Testis (tissue), 2 donors: ENCODE results near the gene METRNL.

ENCODE experiments used
- POLR2A ChIP-seq: fragments of 450-650 bp; IDR thresholded peaks from one replicate; pipeline ENCODE4 v1.6.1; 2017; ENCODE audit warnings: antibody characterized with exemption, mild to moderate bottlenecking, moderate library complexity
- TF ChIP-seq, protein P1 (sequence below), 3 experiments: fragments of 450-650 bp in 2 of 3; fragments of 200-600 bp in 1 of 3; sonication (generic) in 1 of 3; IDR thresholded peaks; one replicate each; pipeline ENCODE4 v1.5.1; 2016 to 2019; ENCODE audit warnings: antibody characterized with exemption in 3 of 3, mild to moderate bottlenecking in 2 of 3, moderate library complexity in 1 of 3

DNA sequence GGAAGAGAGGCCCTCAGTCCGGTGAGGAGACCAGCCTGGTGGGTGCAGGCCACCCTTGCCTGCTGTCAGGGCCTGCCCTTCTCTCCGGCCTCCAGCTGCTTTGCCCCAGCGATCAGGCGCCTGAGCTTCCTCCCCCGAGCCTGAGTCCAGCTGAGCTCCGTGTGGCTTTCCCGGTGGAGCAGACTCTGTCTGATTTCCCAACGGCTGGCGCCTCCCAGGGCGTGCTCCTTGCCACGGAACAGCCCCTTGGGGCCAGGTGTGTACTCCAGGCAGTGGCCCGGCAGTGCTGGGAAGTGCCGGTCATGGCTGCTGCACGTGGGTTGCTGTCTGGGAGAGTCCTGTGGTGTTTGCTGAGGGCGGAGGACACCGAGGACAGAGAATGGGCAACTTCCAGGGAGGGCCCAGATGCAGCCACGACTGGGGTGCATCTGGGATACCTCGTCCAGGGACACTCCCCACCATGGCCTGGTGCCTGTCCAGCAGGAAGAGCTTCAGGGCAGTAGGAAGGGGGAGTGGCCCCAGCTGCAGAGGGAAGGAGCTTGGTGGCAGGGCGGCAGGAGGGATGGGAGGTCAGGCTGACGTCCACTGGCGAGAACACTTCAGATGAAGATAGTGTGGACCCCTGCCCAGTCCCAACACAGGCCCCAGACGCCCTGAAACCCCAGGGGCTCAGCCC lies 22.5 kb downstream of the METRNL start:
- TF ChIP-seq, protein P1, sequence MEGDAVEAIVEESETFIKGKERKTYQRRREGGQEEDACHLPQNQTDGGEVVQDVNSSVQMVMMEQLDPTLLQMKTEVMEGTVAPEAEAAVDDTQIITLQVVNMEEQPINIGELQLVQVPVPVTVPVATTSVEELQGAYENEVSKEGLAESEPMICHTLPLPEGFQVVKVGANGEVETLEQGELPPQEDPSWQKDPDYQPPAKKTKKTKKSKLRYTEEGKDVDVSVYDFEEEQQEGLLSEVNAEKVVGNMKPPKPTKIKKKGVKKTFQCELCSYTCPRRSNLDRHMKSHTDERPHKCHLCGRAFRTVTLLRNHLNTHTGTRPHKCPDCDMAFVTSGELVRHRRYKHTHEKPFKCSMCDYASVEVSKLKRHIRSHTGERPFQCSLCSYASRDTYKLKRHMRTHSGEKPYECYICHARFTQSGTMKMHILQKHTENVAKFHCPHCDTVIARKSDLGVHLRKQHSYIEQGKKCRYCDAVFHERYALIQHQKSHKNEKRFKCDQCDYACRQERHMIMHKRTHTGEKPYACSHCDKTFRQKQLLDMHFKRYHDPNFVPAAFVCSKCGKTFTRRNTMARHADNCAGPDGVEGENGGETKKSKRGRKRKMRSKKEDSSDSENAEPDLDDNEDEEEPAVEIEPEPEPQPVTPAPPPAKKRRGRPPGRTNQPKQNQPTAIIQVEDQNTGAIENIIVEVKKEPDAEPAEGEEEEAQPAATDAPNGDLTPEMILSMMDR (IDR thresholded peaks at IDR 0.05), result no peak
- no peak for TF ChIP-seq POLR2A
